ENCODE measurements around the gene ADORA2B.

DNA sequence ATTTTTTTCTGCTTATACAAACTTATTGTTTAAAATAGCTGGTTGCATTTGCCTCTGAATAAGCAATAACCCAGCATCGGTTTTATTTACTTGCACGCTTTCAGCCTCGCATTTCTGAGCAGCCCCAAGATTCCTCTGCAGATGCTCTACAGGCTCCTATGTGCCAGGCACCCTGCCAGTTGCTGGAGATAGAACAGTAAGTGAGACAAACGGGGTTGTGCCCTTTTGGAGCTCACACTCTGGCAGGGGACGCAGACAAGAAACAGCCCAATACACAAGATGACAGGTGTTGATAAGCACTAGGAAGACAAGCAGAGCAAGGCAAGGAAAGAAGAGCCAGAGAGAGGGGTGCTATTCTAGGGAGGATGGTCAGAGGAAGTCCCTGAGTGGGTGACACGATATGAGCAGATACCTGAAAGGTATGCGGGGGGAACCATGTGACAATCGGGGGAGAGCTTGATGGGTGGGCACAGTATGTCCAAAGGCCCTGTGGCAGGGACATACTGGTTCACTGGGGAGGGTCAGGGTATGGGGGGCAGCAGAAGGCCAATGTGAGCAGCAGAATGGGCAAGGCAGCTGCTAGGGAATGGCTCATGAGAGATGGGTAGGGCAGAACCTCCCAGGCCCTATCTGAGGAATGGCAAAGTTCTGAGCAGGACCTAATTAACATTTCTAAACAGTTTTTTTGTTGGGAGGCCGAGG is 18.7 kb upstream of the ADORA2B start:
- TF ChIP-seq EZH2 (IDR thresholded peaks at IDR 0.05; ENCODE audit: insufficient read depth, poor library complexity, severe bottlenecking) (no peak), EZH2phosphoT487 (IDR thresholded peaks at IDR 0.05; ENCODE audit: insufficient read depth, low read depth) (no peak)

Data from GM23248 (cell line).